Kidney (tissue), 14 donors: ENCODE measurements around the gene MED16. TPM values are rescaled to one million over a fixed set of nuclear protein-coding genes. Genes with fewer than 3 reads are reported as not detected.
A peak's percentile ranks its signal among the peaks of the same experiment; 100 is the strongest.

ENCODE experiments used
- DNase-seq, 5 donors: peaks; one replicate each; pipeline ENCODE4 v3.0.0-alpha.2; 2013 to 2020
- FAIRE-seq: peaks from 2 replicates; lab custom pipeline; 2012; peaks lifted over from hg19 to GRCh38; lab: Jason Lieb, UNC
- H3K27ac ChIP-seq, 2 donors: one replicate each; pipeline ENCODE4 v1.7.0; 2013; ENCODE audit warnings: low read depth in 2 of 2, low read length in 2 of 2, inconsistent platforms in 1 of 2
- H3K27me3 ChIP-seq: one replicate; pipeline ENCODE4 v1.7.1; 2013; ENCODE audit warnings: low read length, inconsistent platforms; ENCODE audit not compliant: control insufficient read depth, insufficient read depth
- H3K36me3 ChIP-seq, 3 donors: one replicate each; pipeline versions ENCODE4 v1.7.0 to v1.7.1; 2013; ENCODE audit warnings: low read length in 3 of 3, control low read depth in 1 of 3, inconsistent platforms in 1 of 3; ENCODE audit not compliant: insufficient read depth in 3 of 3, control insufficient read depth in 2 of 3
- H3K4me1 ChIP-seq, 3 donors: one replicate each; pipeline versions ENCODE4 v1.7.0 to v1.7.1; 2013; ENCODE audit warnings: low read length in 3 of 3, inconsistent platforms in 1 of 3, low read depth in 1 of 3; ENCODE audit not compliant: control insufficient read depth in 2 of 3, insufficient read depth in 2 of 3
- H3K4me3 ChIP-seq, 3 donors: one replicate each; pipeline versions ENCODE4 v1.7.0 to v1.8.1; 2013; ENCODE audit warnings: low read length in 3 of 3, control low read depth in 1 of 3, inconsistent platforms in 1 of 3
- H3K9ac ChIP-seq, 3 donors: one replicate each; pipeline versions ENCODE4 v1.7.0 to v1.7.1; 2013; ENCODE audit warnings: low read length in 3 of 3, control low read depth in 1 of 3, inconsistent platforms in 1 of 3
- H3K9me3 ChIP-seq, 3 donors: one replicate each; pipeline versions ENCODE4 v1.7.0 to v1.7.1; 2013; ENCODE audit warnings: low read length in 3 of 3, control low read depth in 1 of 3, inconsistent platforms in 1 of 3; ENCODE audit not compliant: control insufficient read depth in 2 of 3, insufficient read depth in 1 of 3
- CTCF ChIP-seq: IDR thresholded peaks from 3 replicates; pipeline ENCODE4 v1.5.1; 2012; ENCODE audit warnings: mild to moderate bottlenecking, moderate library complexity, borderline replicate concordance; ENCODE audit not compliant: insufficient read depth; ENCODE audit errors: extremely low read depth
- intact Hi-C: fragments of 100-400 bp; cut with DNase I; formaldehyde crosslinking; loops from one replicate; pipeline ENCODE4 v1.11.1; 2022
- polyA plus RNA-seq: library from polyadenylated mRNA; stranded (reverse); fragments of 350-450 nt; fragmentation: Illumina TruSeq; extraction: RNeasy Lipid Tissue Mini Kit (QIAGEN cat#74804); gene quantifications from one replicate; pipeline ENCODE4 v1.2.3, GENCODE V29; 2014; ENCODE audit warnings: low read depth, low replicate concordance; ENCODE audit not compliant: insufficient read depth
- total RNA-seq: library from RNA; stranded (reverse); fragmentation: NEBNext Ultra II Directional; extraction: Animal tissue kit (Norgen Biotek cat#: 25700); gene quantifications from one replicate; pipeline ENCODE4 v1.2.1, GENCODE V29; 2021
- donor health status: control.
- donor health status: control.
- donor health status: control.
- donor health status: control.
- donor health status: control.
- donor health status: DM: yes; HTN: yes; CAD: no.
- donor health status: Normal renal cell carcinoma (clear cell type).

The MED16 gene
- total and polyA plus RNA-seq, 2 donors from 2014 or later: 56.5 to 72.1 TPM

- Histone ChIP-seq H3K36me3 (peaks cover 0 to 2% (median 0%) of the 10 kb centered on the region in 3 donors), H3K9me3 (no peaks in the 10 kb centered on the region), H3K4me3 (peak overlapping the region in 1 of 3 donors; percentile 43), H3K27ac (peak overlapping the region; percentile 75 to 78), H3K4me1 (peaks cover 0 to 48% (median 9%) of the 10 kb centered on the region in 3 donors), H3K27me3 (no peaks in the 10 kb centered on the region), H3K9ac (peak overlapping the region in 1 of 3 donors; percentile 46)
- DNase-seq (peak in 1 of 5 donors; percentile 81), FAIRE-seq (no peak)
- intact Hi-C loops: no loop called here
- TF ChIP-seq CTCF: no peak
Measured at GRCh38 chr19:941292-942132, 48.5 kb upstream of the MED16 start.

GRCh38 chr19:940591-941291 lies 47.8 kb upstream of the MED16 start:
- Histone ChIP-seq H3K4me1 (peaks cover 0 to 47% (median 9%) of the 10 kb centered on the region in 3 donors), H3K27ac (peak overlapping the region; percentile 72 to 78), H3K27me3 (no peaks in the 10 kb centered on the region), H3K9ac (peak overlapping the region in 1 of 3 donors; percentile 46), H3K4me3 (peak overlapping the region in 1 of 3 donors; percentile 43), H3K9me3 (no peaks in the 10 kb centered on the region), H3K36me3 (peaks cover 0 to 2% (median 0%) of the 10 kb centered on the region in 3 donors)
- intact Hi-C loops: no loop called here
- FAIRE-seq (no peak), DNase-seq (peak in 1 of 5 donors; percentile 95)
- TF ChIP-seq CTCF: no peak

GRCh38 chr19:939922-940321 lies 46.9 kb upstream of the MED16 start:
- Histone ChIP-seq H3K9ac (peak overlapping the region in 1 of 3 donors; percentile 34), H3K27me3 (no peaks in the 10 kb centered on the region), H3K4me1 (peaks cover 0 to 43% (median 9%) of the 10 kb centered on the region in 3 donors), H3K27ac (peak overlapping the region; percentile 72 to 78), H3K9me3 (no peaks in the 10 kb centered on the region), H3K36me3 (peaks cover 0 to 2% (median 0%) of the 10 kb centered on the region in 3 donors), H3K4me3 (no peak overlapping the region)
- no peak for DNase-seq
- no peak for TF ChIP-seq CTCF
- FAIRE-seq: no peak
- intact Hi-C loops: no loop called here
